OCI-LY7 (cell line): ENCODE results near the gene POFUT1. TPM values are rescaled to one million over a fixed set of nuclear protein-coding genes. Genes with fewer than 3 reads are reported as not detected.

ENCODE experiments used
- BruUV-seq: library from RNA; stranded (reverse); fragments of 400-500 nt; replicated peaks from 2 replicates; lab custom pipeline; 2021; lab: Mats Ljungman, UMichigan
- CTCF ChIA-PET: fragments of 300-600 bp; sonication (Branson Sonifier 250); formaldehyde crosslinking; loops from one replicate; lab custom pipeline; 2022; ENCODE audit warnings: antibody characterized with exemption; ENCODE audit not compliant: unreplicated experiment; lab: Charles Lee
- POLR2A ChIA-PET: fragments of 300-600 bp; sonication (Branson Sonifier 250); formaldehyde crosslinking; loops from one replicate; lab custom pipeline; 2022; ENCODE audit warnings: antibody characterized with exemption; lab: Charles Lee
- DNase-seq: peaks from one replicate; pipeline ENCODE4 v3.0.0-alpha.2; 2015; ENCODE audit warnings: low spot score
- H2AFZ ChIP-seq: fragments of 200-600 bp; sonication (generic), shearing (Covaris generic); 2 replicates; pipeline ENCODE4 v1.6.1; 2014; ENCODE audit warnings: mild to moderate bottlenecking, antibody characterized with exemption, low read length, moderate library complexity
- H3K27ac ChIP-seq: fragments of 200-600 bp; sonication (generic); 2 replicates; pipeline ENCODE4 v1.5.1; 2014; ENCODE audit warnings: mixed run types, low read depth, mild to moderate bottlenecking, moderate library complexity, low read length, inconsistent platforms; ENCODE audit not compliant: poor library complexity, severe bottlenecking
- H3K36me3 ChIP-seq: fragments of 200-600 bp; sonication (generic); 2 replicates; pipeline ENCODE4 v1.6.1; 2014; ENCODE audit warnings: mild to moderate bottlenecking, antibody characterized with exemption, low read length, moderate library complexity, mixed read lengths; ENCODE audit not compliant: insufficient read depth
- H3K4me1 ChIP-seq: fragments of 200-600 bp; sonication (generic); 2 replicates; pipeline ENCODE4 v1.5.1; 2014; ENCODE audit warnings: mild to moderate bottlenecking, low read length; ENCODE audit not compliant: insufficient read depth, poor library complexity, severe bottlenecking
- H3K4me2 ChIP-seq: fragments of 200-600 bp; sonication (generic); 2 replicates; pipeline ENCODE4 v1.6.1; 2014; ENCODE audit warnings: mild to moderate bottlenecking, low read length
- H3K4me3 ChIP-seq: fragments of 200-600 bp; sonication (generic); 2 replicates; pipeline ENCODE4 v1.5.1; 2014; ENCODE audit warnings: mild to moderate bottlenecking, low read depth, low read length; ENCODE audit not compliant: poor library complexity, severe bottlenecking
- H3K79me2 ChIP-seq: fragments of 200-600 bp; sonication (generic); 2 replicates; pipeline ENCODE4 v1.6.1; 2016; ENCODE audit warnings: low read depth, mild to moderate bottlenecking, low read length, moderate library complexity, mixed read lengths; ENCODE audit not compliant: insufficient read depth
- H3K9me2 ChIP-seq: fragments of 200-600 bp; sonication (generic); 2 replicates; pipeline ENCODE4 v1.6.1; 2016; ENCODE audit warnings: mild to moderate bottlenecking, low read length, mixed read lengths; ENCODE audit not compliant: insufficient read depth
- H3K9me3 ChIP-seq: fragments of 200-600 bp; sonication (generic); 2 replicates; pipeline ENCODE4 v1.6.1; 2014; ENCODE audit warnings: mild to moderate bottlenecking, mixed run types, low read length, mixed read lengths
- H4K20me1 ChIP-seq: fragments of 200-600 bp; sonication (generic); 2 replicates; pipeline ENCODE4 v1.6.1; 2014; ENCODE audit warnings: mild to moderate bottlenecking, antibody characterized with exemption, low read length, moderate library complexity, mixed read lengths; ENCODE audit not compliant: insufficient read depth
- EZH2phosphoT487 ChIP-seq: fragments of 200-600 bp; sonication (generic); IDR thresholded peaks from 2 replicates; pipeline ENCODE4 v1.6.1; 2018; ENCODE audit warnings: low read depth, borderline replicate concordance, mild to moderate bottlenecking, mixed run types, antibody characterized with exemption, low read length, moderate library complexity, mixed read lengths
- intact Hi-C: fragments of 100-400 bp; cut with micrococcal nuclease; formaldehyde crosslinking; loops from one replicate; pipeline ENCODE4 v1.10.0; 2022; ENCODE audit not compliant: unreplicated experiment
- total RNA-seq, 2 experiments: library from RNA; depleted of rRNA in 1 of 2; stranded (reverse); fragments of >200 nt in 1 of 2; shearing (Covaris generic) in 1 of 2; gene quantifications; 2 replicates each; pipeline ENCODE4 v1.2.3, GENCODE V29; 2014 to 2022
- TF ChIP-seq, protein P1 (sequence below): fragments of 200-600 bp; sonication (generic); conservative IDR thresholded peaks from 2 replicates; pipeline ENCODE4 v1.5.1; 2014; ENCODE audit warnings: mild to moderate bottlenecking, antibody characterized with exemption, low read length, moderate library complexity, mixed read lengths

POFUT1 gene
- total RNA-seq, 2 experiments from 2014 or later, result 21.4 to 33.1 TPM

DNA sequence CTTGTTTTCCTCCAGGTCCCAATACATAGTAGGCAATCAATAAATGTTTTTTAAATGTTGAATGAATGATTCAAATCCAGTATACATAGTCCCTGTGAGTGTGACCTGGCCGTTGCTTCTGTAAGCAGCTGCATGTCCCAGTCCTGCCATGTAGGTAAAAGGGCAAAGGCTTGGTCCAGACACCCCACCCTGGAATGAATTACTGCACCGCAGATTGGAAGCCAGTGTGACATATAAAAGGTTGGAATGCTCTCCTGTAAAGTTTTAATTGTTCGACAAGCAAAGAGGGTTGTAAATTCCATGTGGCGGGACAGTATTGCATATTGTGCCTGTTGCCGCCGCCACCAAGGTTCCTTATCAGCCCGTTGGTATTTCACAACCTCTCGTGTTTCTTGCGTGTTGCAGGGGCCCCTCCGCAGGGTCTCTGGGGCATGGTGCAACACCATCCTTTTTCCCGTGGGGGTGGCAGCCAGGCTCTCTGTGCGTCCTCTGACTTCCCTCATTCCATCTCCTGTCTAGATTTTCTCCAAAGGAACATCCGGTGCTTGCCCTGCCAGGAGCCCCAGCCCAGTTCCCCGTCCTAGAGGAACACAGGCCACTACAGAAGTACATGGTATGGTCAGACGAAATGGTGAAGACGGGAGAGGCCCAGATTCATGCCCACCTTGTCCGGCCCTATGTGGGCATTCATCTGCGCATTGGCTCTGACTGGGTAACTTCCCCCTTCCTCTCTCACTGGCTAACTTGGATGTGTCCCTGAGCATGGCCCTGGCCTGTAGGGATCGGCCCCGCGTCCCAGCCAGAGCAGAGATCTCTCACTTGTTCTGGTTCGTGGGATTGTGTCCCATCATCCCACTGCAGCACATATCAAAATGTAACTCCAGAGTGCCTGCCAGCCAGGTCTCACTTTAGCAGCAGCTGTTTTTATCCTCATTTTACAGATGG is 20.3 kb downstream of the POFUT1 start:
- Histone ChIP-seq H3K9me2 (no peaks in the 10 kb centered on the region), H3K79me2 (no peaks in the 10 kb centered on the region), H3K27ac (no peak overlapping the region), H3K4me3 (no peak overlapping the region), H2AFZ (no peak overlapping the region), H4K20me1 (no peaks in the 10 kb centered on the region), H3K36me3 (peaks cover 93% of the 10 kb centered on the region), H3K9me3 (no peaks in the 10 kb centered on the region), H3K4me2 (no peak overlapping the region), H3K4me1 (peaks cover 4% of the 10 kb centered on the region)
- POLR2A ChIA-PET, result no interaction called here
- CTCF ChIA-PET, result no interaction called here
- TF ChIP-seq, protein P1, sequence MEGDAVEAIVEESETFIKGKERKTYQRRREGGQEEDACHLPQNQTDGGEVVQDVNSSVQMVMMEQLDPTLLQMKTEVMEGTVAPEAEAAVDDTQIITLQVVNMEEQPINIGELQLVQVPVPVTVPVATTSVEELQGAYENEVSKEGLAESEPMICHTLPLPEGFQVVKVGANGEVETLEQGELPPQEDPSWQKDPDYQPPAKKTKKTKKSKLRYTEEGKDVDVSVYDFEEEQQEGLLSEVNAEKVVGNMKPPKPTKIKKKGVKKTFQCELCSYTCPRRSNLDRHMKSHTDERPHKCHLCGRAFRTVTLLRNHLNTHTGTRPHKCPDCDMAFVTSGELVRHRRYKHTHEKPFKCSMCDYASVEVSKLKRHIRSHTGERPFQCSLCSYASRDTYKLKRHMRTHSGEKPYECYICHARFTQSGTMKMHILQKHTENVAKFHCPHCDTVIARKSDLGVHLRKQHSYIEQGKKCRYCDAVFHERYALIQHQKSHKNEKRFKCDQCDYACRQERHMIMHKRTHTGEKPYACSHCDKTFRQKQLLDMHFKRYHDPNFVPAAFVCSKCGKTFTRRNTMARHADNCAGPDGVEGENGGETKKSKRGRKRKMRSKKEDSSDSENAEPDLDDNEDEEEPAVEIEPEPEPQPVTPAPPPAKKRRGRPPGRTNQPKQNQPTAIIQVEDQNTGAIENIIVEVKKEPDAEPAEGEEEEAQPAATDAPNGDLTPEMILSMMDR, result no peak
- TF ChIP-seq EZH2phosphoT487, result no peak
- no TSS peak for BruUV-seq
- no peak for DNase-seq
- intact Hi-C loops, result no loop called here

DNA sequence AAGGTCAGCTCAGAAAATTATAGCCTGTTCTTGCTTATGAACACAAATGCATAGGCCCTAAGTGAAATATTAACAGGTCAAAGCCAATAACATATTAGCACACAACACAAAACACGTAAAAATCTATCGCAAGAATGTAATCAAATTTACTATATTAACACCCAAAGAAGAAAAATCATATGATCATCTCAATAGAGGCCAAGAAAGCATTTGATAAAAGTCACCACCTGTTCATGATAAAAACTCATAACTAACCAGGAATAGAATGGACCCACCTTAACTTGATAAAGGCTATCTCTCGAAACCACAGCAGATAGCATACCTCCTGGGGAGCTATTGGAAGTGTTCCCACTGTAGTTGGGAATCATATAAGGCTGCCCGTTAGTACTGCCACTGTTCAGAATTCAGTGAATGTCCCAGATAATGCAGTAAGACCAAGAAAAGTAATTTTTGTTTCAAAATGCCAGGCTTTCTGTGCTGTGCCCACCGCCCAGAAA is 21.6 kb downstream of the POFUT1 start:
- no peaks in the 10 kb centered on the region for H3K9me3 ChIP-seq
- no peak overlapping the region for H3K4me3 ChIP-seq
- BruUV-seq, result no TSS peak
- peaks cover 4% of the 10 kb centered on the region for H3K4me1 ChIP-seq
- no peaks in the 10 kb centered on the region for H3K9me2 ChIP-seq
- intact Hi-C loops, result no loop called here
- TF ChIP-seq, protein P1, result no peak
- no peak for TF ChIP-seq EZH2phosphoT487
- no peaks in the 10 kb centered on the region for H3K79me2 ChIP-seq
- peaks cover 93% of the 10 kb centered on the region for H3K36me3 ChIP-seq
- H3K4me2 ChIP-seq, result no peak overlapping the region
- ChIA-PET POLR2A (interaction anchor here (0.6 to 1.7 kb wide), 4 partner anchors 11 to 470 kb away, joined by 3 to 6 read pairs (median 4); no protein-coding TSS in a partner anchor), CTCF (no interaction called here)
- H3K27ac ChIP-seq, result no peak overlapping the region
- DNase-seq, result no peak
- no peak overlapping the region for H2AFZ ChIP-seq
- H4K20me1 ChIP-seq, result no peaks in the 10 kb centered on the region
